Activated naive CD4-positive, alpha-beta T cell treated with anti-CD3 and anti-CD28 coated beads for 36 hours (primary cell): ENCODE measurements around the gene ADGRD1. TPM values are rescaled to one million over a fixed set of nuclear protein-coding genes. Genes with fewer than 3 reads are reported as not detected.
"Not testable (repeated sequence)": the region's sequence is repeated elsewhere in the genome, so short reads cannot be mapped to it uniquely, and the experiment has no call there.

ENCODE experiments used
- CTCF ChIA-PET: fragments of 350-600 bp; sonication (Branson Sonifier 250); formaldehyde crosslinking; loops from one replicate; lab custom pipeline; 2021; ENCODE audit warnings: antibody characterized with exemption; lab: Charles Lee
- DNase-seq: peaks from one replicate; pipeline ENCODE4 v3.0.0-alpha.2; 2020
- H3K27ac Mint-ChIP-seq: one replicate; pipeline ENCODE4 v1.8.0; 2021; ENCODE audit warnings: mild to moderate bottlenecking, mixed read lengths
- H3K27me3 Mint-ChIP-seq: one replicate; pipeline ENCODE4 v1.8.0; 2021; ENCODE audit warnings: low read depth, mixed read lengths
- H3K36me3 Mint-ChIP-seq: one replicate; pipeline ENCODE4 v1.8.0; 2021; ENCODE audit warnings: low read depth, mixed read lengths
- H3K4me1 Mint-ChIP-seq: one replicate; pipeline ENCODE4 v1.8.0; 2021; ENCODE audit warnings: low read depth, mixed read lengths
- H3K4me3 Mint-ChIP-seq: one replicate; pipeline ENCODE4 v1.8.0; 2021; ENCODE audit warnings: mild to moderate bottlenecking, moderate library complexity, mixed read lengths
- H3K9me3 Mint-ChIP-seq: one replicate; pipeline ENCODE4 v1.8.0; 2021; ENCODE audit warnings: mixed read lengths
- intact Hi-C: fragments of 100-400 bp; cut with micrococcal nuclease; formaldehyde crosslinking; loops from one replicate; pipeline ENCODE4 v1.15.1; 2023
- total RNA-seq, 2 experiments: library from RNA; stranded (reverse); gene quantifications; one replicate each; pipeline ENCODE4 v1.2.3, GENCODE V29; 2021

ADGRD1 gene
- total RNA-seq, 2 experiments from 2014 or later = not detected

DNA sequence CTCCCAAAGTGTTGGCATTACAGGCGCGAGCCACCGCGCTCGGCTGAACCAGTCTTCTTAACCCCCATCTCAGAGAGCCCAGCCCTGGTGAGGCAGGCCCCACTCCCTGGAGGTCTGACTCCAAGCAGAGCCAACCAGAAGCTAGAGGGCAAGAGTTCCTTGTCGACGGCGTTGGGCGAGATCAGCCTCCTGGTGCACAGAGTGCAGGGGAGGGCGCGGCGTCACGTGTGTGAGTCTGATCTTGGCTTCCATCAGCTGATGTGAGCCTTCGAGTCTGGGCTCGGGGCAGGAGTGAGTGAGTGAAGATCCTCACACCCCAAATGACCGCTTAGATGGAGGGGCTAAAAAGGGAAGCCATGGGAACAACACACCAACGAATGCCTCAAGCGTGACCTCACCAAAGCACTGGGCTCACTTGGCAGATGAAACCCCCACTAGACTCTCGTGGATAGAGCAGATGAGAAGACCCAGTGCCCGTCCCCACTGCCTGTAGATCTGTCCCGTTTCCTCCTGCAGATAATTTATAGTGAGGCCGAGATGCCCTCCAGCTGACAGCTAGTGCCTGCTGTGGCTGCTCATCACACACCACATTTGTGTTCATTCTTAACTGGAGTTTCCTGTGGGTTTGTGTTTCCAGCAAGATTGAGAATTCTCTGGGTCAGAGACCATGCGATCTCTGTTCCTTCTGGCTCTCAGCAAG is 28.6 kb upstream of the ADGRD1 start:
- intact Hi-C loops = no loop called here
- Mint-ChIP-seq H3K27me3 (peaks cover 44% of the 10 kb centered on the region), H3K36me3 (no peaks in the 10 kb centered on the region), H3K4me3 (no peak overlapping the region), H3K4me1 (no peaks in the 10 kb centered on the region), H3K9me3 (peaks cover 6% of the 10 kb centered on the region), H3K27ac (no peak overlapping the region)
- no peak for DNase-seq
- CTCF ChIA-PET = no interaction called here

GRCh38 chr12:130925666-130926015 is 28.1 kb upstream of the ADGRD1 start:
- H3K36me3 Mint-ChIP-seq = no peaks in the 10 kb centered on the region
- H3K4me1 Mint-ChIP-seq = no peaks in the 10 kb centered on the region
- H3K9me3 Mint-ChIP-seq = peaks cover 6% of the 10 kb centered on the region
- CTCF ChIA-PET = no interaction called here
- H3K4me3 Mint-ChIP-seq = no peak overlapping the region
- H3K27ac Mint-ChIP-seq = no peak overlapping the region
- DNase-seq = no peak
- intact Hi-C loops = no loop called here
- peaks cover 41% of the 10 kb centered on the region for H3K27me3 Mint-ChIP-seq

DNA sequence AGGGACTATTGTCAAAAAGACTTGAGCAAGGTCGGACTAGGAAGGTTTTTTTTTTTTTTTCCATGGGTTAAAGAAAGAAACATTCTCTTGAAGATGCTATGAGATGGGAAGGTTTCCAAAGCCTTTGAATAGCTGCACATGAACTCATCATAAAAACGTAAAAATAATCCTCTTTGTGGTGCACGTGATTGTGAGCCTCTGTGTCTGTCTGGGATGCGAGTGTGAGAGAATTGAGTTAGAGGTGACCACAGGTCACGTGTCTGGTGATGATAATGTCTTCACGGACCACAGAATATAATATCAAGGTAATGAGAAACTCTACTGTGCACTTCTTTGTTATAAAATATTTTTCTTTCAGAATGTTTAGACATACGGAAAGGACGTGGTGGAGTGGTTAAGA is 24.3 kb upstream of the ADGRD1 start:
- Mint-ChIP-seq H3K9me3 (no peaks in the 10 kb centered on the region), H3K27me3 (peaks cover 50% of the 10 kb centered on the region), H3K4me3 (no peak overlapping the region), H3K27ac (no peak overlapping the region), H3K4me1 (no peaks in the 10 kb centered on the region), H3K36me3 (no peaks in the 10 kb centered on the region)
- intact Hi-C loops = no loop called here
- DNase-seq = no peak
- CTCF ChIA-PET = no interaction called here

GRCh38 chr12:130932061-130932930 is 21.4 kb upstream of the ADGRD1 start:
- Mint-ChIP-seq H3K4me3 (no peak overlapping the region), H3K27ac (no peak overlapping the region), H3K36me3 (no peaks in the 10 kb centered on the region), H3K9me3 (peaks cover 5% of the 10 kb centered on the region), H3K27me3 (peaks cover 46% of the 10 kb centered on the region), H3K4me1 (no peaks in the 10 kb centered on the region)
- intact Hi-C loops = no loop called here
- CTCF ChIA-PET = no interaction called here
- no peak for DNase-seq

GRCh38 chr12:130933269-130933995 is 20.3 kb upstream of the ADGRD1 start:
- DNase-seq = no peak
- Mint-ChIP-seq H3K9me3 (peaks cover 5% of the 10 kb centered on the region), H3K4me1 (no peaks in the 10 kb centered on the region), H3K4me3 (no peak overlapping the region), H3K36me3 (no peaks in the 10 kb centered on the region), H3K27me3 (peaks cover 41% of the 10 kb centered on the region), H3K27ac (no peak overlapping the region)
- CTCF ChIA-PET = no interaction called here
- intact Hi-C loops = no loop called here

- intact Hi-C loops = no loop called here
- H3K9me3 Mint-ChIP-seq = peaks cover 7% of the 10 kb centered on the region
- no peaks in the 10 kb centered on the region for H3K36me3 Mint-ChIP-seq
- DNase-seq = no peak
- no peak overlapping the region for H3K27ac Mint-ChIP-seq
- no peaks in the 10 kb centered on the region for H3K4me1 Mint-ChIP-seq
- H3K27me3 Mint-ChIP-seq = peaks cover 27% of the 10 kb centered on the region
- CTCF ChIA-PET = no interaction called here
- no peak overlapping the region for H3K4me3 Mint-ChIP-seq
These were observed 19.0 kb upstream of the ADGRD1 start for GRCh38 chr12:130934753-130935152.

DNA sequence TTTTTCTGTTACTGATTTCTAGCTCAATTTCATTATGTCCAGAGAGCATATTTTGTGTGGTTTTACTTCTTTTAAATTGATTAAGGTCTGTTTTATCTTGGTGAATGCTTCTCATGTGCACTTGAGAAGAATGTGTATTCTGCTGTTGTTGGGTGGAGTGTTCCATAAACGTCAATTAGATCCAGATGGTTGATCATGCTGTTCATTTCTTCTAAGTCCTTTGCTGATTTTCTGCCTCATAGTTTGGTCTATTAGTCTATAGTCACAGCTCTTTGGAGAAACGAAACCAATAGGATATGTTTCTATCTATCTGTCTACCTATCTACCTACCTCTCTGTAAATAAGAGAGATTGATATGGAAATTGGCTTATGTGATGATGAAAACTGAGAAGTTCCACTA is 17.1 kb upstream of the ADGRD1 start:
- no peak overlapping the region for H3K27ac Mint-ChIP-seq
- DNase-seq = no peak
- H3K36me3 Mint-ChIP-seq = no peaks in the 10 kb centered on the region
- intact Hi-C loops = no loop called here
- CTCF ChIA-PET = no interaction called here
- H3K27me3 Mint-ChIP-seq = peaks cover 22% of the 10 kb centered on the region
- no peak overlapping the region for H3K4me3 Mint-ChIP-seq
- H3K9me3 Mint-ChIP-seq = peaks cover 14% of the 10 kb centered on the region
- H3K4me1 Mint-ChIP-seq = no peaks in the 10 kb centered on the region

GRCh38 chr12:130937063-130937462 is 16.6 kb upstream of the ADGRD1 start:
- no peaks in the 10 kb centered on the region for H3K36me3 Mint-ChIP-seq
- H3K9me3 Mint-ChIP-seq = peaks cover 14% of the 10 kb centered on the region
- no peak overlapping the region for H3K27ac Mint-ChIP-seq
- H3K27me3 Mint-ChIP-seq = peaks cover 18% of the 10 kb centered on the region
- CTCF ChIA-PET = no interaction called here
- DNase-seq = no peak
- no peak overlapping the region for H3K4me3 Mint-ChIP-seq
- intact Hi-C loops = no loop called here
- H3K4me1 Mint-ChIP-seq = no peaks in the 10 kb centered on the region

GRCh38 chr12:130937546-130937945 is 16.2 kb upstream of the ADGRD1 start:
- CTCF ChIA-PET, DNase-seq, H3K4me1 Mint-ChIP-seq, H3K4me3 Mint-ChIP-seq, H3K27ac Mint-ChIP-seq, H3K36me3 Mint-ChIP-seq, intact Hi-C loops: not testable (repeated sequence)
- Mint-ChIP-seq H3K27me3 (peaks cover 14% of the 10 kb centered on the region), H3K9me3 (peaks cover 14% of the 10 kb centered on the region)

- Mint-ChIP-seq H3K27me3 (peaks cover 12% of the 10 kb centered on the region), H3K4me3 (no peak overlapping the region), H3K36me3 (no peaks in the 10 kb centered on the region), H3K9me3 (peaks cover 14% of the 10 kb centered on the region), H3K27ac (no peak overlapping the region), H3K4me1 (no peaks in the 10 kb centered on the region)
- no peak for DNase-seq
- CTCF ChIA-PET = no interaction called here
- intact Hi-C loops = no loop called here
These were observed 15.5 kb upstream of the ADGRD1 start for GRCh38 chr12:130938186-130938585.

- no peak for DNase-seq
- CTCF ChIA-PET = no interaction called here
- H3K4me1 Mint-ChIP-seq = no peaks in the 10 kb centered on the region
- peaks cover 7% of the 10 kb centered on the region for H3K36me3 Mint-ChIP-seq
- no peak overlapping the region for H3K27ac Mint-ChIP-seq
- peaks cover 27% of the 10 kb centered on the region for H3K9me3 Mint-ChIP-seq
- intact Hi-C loops = no loop called here
- H3K4me3 Mint-ChIP-seq = no peak overlapping the region
- H3K27me3 Mint-ChIP-seq = peaks cover 16% of the 10 kb centered on the region
These were observed 8.8 kb upstream of the ADGRD1 start for GRCh38 chr12:130944878-130945277.

DNA sequence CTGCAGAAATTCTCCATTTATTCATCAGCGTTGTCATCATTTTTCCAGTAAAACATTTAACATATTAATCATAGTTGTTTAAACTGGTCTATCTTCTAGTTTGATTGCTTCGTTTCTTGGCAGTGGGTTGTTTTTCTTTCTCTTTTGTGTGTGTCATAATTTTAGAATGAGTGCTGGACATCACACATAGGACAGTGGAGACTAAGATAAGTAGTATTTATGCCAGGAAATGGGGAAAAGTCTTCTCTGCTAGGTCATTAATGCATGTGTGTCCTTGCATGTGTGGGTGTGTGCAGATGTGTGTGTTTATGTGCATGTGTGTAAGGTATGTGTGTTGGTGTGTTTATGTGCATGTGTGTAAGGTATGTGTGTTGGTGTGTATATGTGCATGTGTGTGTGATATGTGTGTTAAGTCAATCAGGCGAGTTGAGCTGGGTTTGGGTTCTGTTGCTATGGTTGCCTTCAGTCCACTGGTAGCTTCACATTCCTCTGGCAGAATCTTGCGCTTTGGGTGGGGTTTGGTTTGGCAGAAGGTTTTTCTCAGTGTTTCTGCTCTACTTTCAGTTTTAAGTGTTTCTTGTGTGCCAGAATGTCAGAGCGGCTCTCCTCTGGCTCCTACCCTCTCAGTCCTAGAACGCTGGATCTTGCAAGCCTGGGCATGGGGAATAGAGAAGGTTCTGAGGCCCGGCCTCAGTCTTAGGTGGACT is 7.8 kb upstream of the ADGRD1 start:
- H3K9me3 Mint-ChIP-seq = peaks cover 24% of the 10 kb centered on the region
- intact Hi-C loops = no loop called here
- CTCF ChIA-PET = no interaction called here
- H3K27me3 Mint-ChIP-seq = peaks cover 18% of the 10 kb centered on the region
- no peak overlapping the region for H3K27ac Mint-ChIP-seq
- no peak for DNase-seq
- H3K36me3 Mint-ChIP-seq = peaks cover 7% of the 10 kb centered on the region
- no peak overlapping the region for H3K4me3 Mint-ChIP-seq
- H3K4me1 Mint-ChIP-seq = no peaks in the 10 kb centered on the region
